ENCODE results near the gene NPTN.
"Not testable (repeated sequence)": the region's sequence is repeated elsewhere in the genome, so short reads cannot be mapped to it uniquely, and the experiment has no call there.

The NPTN gene

DNA sequence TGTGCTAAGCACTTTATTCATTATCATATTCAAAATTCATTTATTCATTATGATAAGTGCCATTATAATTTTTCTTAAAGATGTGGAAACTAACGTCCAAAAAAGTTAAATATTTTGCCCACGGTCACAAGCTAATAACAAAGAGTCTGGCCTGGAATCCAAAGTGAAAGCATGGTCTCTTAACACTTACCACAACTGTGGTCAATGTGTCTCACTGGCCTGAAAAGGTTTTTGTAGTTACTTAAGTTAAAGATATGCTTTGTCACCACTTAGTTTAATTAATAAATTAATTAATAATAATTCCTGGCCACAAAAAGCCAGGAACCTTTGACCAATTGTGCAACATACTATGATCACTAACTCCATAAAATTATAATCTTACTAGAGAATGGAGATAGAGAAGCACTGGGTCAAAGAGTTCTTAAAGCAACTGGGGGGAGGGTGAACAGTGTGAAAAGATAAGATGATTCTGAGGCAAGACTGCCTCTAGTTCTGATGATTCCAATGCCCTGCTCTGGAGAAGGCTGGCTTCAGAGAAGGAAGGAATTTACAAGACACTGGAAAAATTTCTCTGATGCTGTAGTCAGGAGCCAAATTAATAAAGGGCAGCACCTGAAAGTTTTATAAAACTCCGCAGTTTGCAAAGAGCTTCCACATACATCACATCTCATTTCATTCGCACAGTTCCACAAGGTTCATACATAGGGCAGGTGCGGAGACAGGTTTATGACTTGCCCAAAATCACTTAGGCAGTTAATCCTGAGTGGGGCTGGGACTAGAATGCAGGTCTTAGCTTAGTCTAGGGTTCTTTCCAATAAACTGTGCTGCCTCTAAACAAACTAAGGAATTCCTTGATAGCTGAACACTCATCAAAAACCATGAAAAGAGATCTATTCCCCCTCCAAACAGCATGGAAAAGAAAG lies 32.5 kb downstream of the NPTN start:
- DNase-seq: no peak

GRCh38 chr15:73599934-73600333 lies 33.3 kb downstream of the NPTN start:
- peak; percentile 51 for DNase-seq

- peak; percentile 75 for DNase-seq
Measured at GRCh38 chr15:73598530-73599160, 34.5 kb downstream of the NPTN start.

- DNase-seq: no peak
Measured at GRCh38 chr15:73597036-73597638, 36.1 kb downstream of the NPTN start.

DNA sequence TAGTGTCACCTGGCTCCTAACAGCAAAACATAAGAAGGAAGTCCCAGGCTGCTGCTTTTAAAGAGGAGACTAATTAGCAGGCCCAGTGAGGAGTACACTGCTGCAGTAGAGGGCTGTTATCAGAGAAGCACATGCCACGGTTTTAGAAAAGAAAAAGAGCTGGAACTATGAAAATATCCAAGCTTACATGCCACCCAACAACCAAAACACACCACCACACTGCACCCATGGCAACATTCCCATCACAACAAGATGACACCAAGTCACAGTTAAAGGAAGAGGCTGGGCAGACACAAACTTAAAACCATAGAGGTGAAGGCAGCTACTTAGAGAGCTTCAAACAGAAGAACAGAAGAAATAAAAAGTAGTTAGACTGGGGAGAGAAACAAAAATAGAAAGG lies 37.0 kb downstream of the NPTN start:
- DNase-seq: peak; percentile 68

DNA sequence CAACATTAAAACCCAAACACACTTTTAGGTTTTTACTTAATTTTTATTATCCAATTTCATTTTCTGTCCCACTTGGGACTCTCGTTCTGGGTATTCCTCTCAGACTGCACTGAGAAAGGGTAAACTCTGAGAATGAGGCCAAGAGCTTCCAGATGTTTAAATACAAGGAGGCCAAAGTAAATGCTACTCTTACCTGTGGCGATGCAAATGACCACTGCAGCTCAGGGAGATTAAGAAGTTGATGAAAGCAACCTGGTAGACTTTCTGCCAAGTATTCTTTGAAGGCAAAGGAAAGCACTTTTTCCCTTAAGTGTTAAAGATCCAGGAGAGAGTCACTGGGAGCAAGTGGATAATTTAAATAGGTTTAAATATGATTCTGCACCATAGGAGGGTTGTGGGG lies 39.1 kb downstream of the NPTN start:
- DNase-seq: no peak

- DNase-seq: no peak
Measured at GRCh38 chr15:73593304-73594074, 39.7 kb downstream of the NPTN start.

- DNase-seq: no peak
Measured at GRCh38 chr15:73590263-73590662, 42.9 kb downstream of the NPTN start.

- no peak for DNase-seq
Measured at GRCh38 chr15:73589766-73590165, 43.4 kb downstream of the NPTN start.

GRCh38 chr15:73585871-73586654 lies 47.1 kb downstream of the NPTN start:
- DNase-seq: no peak

DNA sequence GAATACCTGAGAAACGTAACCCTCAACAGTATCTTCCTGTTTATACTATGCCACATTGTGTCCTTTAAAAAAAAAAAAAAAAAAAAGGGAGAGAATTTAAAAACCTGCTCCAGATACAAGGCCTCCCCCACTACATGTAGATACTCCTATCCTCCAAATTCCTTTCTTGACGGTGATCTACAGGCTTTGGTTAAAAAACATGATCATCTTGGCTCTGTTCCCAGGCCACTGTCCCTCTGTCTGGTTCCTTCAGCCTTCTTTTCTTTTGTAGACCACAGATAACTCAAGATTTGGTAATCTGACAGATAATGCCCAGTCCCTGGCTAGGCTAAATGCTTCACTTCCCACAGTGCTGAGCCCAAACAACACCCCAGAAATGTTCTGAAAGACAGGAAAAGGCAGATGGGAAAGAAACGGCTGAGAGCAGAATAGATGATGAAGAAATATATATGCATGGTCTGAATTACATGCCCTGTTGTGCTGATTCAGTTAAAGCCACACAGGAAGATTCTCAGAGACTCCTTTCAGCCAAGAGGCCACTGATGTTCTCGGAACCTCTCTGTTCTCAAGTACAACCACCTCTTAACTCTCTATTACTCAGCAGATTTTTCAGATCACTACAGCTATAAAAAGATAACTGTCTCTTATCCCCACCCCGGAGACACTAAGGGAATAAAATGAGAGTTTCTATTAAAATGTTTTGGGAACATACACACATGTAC lies 48.3 kb downstream of the NPTN start:
- DNase-seq: no peak

DNA sequence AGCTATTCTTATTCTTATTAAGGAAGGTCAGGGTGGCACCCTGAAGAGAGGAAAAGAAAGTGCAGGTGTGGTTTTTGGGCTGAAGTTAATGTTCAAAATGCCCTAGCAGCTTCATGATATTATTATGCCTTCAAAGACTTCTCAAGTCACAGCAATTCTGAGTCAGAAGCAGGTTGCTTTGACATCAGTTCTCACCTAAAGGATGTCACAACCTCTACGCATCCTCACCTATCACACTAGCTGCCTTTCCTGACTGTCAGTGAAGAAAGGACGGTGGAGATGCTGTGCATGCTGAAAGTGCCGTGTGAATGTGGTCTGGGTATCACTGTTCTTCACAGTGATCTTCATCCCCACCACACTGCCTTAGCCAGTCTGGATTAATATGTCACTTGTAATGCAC lies 49.6 kb downstream of the NPTN start:
- DNase-seq: no peak

GRCh38 chr15:73582851-73583379 lies 50.3 kb downstream of the NPTN start:
- DNase-seq: no peak

DNA sequence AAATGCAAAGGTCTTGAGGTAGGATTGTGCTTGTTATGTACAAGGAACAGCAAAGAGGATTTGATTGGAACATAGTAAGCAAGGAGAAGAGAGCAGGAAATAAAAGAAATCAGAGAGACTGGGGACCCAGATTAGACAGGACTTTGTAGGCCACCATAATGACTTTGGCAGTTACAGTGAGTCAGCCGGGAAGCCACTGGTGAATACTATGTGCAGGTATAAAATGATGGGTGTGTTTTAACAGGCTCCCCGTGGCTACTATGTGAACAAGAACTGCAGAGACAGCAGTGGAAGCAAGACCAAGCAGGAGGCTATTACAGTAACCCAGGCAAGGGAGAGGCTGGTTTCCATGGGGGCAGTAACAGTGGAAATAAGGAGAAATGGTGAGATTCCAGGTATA lies 55.2 kb downstream of the NPTN start:
- DNase-seq: no peak

GRCh38 chr15:73577593-73577992 lies 55.6 kb downstream of the NPTN start:
- not testable (repeated sequence) for DNase-seq

DNA sequence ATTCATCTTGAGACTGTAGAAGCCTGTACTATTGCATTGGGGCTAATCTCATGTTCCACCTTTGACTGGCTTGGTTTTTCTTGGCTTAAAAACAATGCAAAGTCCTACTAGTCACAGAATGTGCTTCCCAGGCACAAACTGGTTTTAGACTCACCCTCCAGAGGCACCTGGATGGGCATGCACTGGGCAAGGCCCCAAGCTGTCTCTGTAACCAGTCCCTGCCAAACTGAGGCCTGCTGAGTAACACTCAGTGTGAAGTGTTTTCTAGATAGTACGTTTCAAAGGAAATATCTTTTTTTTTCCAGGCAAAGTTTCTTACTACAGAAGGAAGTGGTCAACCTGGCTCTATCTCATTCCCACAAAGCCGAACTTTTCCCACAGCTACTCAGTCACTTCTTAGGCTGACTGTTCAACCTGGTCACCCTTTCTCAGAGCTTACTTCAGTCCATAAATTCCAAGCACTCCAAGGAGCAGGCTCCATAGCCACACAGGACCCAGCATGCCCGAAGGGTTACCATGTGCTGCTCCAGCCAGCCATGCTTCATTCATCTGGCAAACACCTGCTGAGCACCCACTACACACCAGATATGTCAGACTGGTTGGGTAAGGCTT lies 57.4 kb downstream of the NPTN start:
- no peak for DNase-seq

- DNase-seq: peak; percentile 30
Measured at GRCh38 chr15:73573572-73573971, 59.6 kb downstream of the NPTN start.

GRCh38 chr15:73573037-73573436 lies 60.2 kb downstream of the NPTN start:
- no peak for DNase-seq

DNA sequence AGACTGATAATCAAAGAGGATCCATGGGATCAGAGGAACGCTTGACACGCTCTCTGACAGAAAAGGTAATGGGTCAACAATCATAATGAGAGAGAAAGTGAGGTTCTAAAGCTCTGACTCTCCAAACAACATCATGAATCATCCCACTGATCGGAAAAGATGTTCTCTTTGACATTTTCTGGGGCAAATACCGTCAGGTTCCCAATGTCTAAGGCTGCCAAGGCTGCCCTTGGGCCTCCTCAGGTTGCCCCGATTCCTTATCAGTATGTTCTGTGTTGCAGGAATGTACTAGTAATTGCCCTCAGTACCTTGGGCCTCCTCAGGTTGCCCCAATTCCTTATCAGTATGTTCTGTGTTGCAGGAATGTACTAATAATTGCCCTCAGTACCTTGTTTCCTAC lies 60.9 kb downstream of the NPTN start:
- DNase-seq: no peak

DNA sequence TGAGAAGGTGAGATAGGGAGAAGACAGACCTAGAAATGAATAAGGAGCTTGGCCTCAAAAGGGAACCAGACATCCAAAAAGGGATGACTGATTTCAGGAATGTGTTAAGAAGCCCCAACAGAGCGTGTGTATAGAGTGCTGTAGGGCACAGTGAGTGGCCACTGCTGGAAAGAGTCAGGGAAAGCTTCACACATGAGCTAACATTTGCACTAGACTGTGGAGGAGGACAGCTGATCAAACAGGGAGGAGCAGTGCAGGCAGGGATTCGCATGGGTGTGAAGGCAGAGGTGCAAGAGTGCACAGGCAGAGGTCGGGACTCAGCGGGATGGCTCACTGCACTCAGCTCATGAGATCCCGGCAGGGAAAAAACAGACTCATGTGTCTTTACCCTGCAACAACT lies 61.8 kb downstream of the NPTN start:
- no peak for DNase-seq

All from fibroblast of skin of back (primary cell).